ENCODE measurements around the gene FCHSD2.
"Not testable (repeated sequence)": the region's sequence is repeated elsewhere in the genome, so short reads cannot be mapped to it uniquely, and the experiment has no call there.

FCHSD2 gene

GRCh38 chr11:72867970-72868369, 274.1 kb downstream of the FCHSD2 start:
- DNase-seq (ENCODE audit: low spot score) = no peak

GRCh38 chr11:72864702-72865655, 277.1 kb downstream of the FCHSD2 start:
- DNase-seq (ENCODE audit: low spot score) = no peak

DNA sequence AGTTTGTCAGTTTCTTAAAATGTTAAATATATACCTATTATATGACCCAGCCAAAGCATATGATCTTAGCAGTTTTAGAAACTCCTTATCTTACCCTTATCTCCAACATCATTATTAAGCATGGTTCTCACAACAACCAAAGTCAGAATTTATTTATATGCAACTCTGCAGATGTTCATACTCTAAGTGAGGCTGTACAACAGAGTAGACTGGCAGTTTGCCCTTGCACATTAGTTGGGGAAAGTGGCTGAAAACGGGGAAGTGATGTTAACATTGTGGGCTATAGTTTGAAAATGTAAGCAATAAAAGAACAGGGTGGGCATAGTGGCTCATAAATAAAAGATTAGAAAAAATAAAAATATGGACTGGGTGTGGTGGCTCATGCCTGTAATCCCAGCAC, 278.2 kb downstream of the FCHSD2 start:
- no peak for DNase-seq (ENCODE audit: low spot score)

DNA sequence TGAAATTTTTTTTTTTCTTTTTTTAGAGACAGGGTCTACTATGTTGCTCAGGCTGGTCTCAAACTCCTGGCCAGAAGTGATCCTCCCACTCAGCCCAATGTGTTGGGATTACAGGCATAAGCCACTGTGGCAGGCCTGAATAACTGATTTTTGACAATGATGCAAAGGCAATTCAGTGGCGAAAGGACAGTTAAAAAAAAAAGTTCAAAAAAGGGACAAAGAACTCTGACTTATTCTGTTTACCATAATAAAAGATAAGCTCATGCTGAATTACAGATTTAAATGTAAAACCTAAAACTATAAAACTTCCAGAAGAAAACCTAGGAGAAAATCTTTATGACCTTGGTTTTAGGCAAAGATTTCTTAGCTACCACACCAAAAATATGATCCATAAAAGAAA, 279.0 kb downstream of the FCHSD2 start:
- no peak for DNase-seq (ENCODE audit: low spot score)

- DNase-seq (ENCODE audit: low spot score) = no peak
Observed at GRCh38 chr11:72860592-72860991, 281.5 kb downstream of the FCHSD2 start.

- no peak for DNase-seq (ENCODE audit: low spot score)
Observed at GRCh38 chr11:72860010-72860409, 282.1 kb downstream of the FCHSD2 start.

DNA sequence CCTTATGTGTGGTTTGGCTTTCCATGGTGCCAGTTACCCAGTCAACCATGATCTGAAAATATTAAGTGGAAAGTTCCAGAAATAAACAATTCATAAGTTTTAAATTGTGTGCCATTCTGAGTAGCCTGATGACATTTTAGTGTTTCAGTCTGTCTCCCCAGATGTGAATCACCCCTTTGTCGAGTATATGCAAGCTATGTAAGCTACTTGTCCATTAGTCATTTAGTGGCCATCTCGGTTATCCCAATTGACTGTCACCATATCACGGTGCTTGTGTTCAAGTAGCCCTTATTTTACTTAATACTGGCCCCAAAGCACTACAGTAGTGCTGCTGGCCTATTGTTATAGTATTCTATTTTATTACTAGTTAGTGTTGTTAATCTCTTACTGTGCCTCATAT, 283.0 kb downstream of the FCHSD2 start:
- DNase-seq (ENCODE audit: low spot score) = no peak

GRCh38 chr11:72858267-72858666, 283.9 kb downstream of the FCHSD2 start:
- not testable (repeated sequence) for DNase-seq (ENCODE audit: low spot score)

DNA sequence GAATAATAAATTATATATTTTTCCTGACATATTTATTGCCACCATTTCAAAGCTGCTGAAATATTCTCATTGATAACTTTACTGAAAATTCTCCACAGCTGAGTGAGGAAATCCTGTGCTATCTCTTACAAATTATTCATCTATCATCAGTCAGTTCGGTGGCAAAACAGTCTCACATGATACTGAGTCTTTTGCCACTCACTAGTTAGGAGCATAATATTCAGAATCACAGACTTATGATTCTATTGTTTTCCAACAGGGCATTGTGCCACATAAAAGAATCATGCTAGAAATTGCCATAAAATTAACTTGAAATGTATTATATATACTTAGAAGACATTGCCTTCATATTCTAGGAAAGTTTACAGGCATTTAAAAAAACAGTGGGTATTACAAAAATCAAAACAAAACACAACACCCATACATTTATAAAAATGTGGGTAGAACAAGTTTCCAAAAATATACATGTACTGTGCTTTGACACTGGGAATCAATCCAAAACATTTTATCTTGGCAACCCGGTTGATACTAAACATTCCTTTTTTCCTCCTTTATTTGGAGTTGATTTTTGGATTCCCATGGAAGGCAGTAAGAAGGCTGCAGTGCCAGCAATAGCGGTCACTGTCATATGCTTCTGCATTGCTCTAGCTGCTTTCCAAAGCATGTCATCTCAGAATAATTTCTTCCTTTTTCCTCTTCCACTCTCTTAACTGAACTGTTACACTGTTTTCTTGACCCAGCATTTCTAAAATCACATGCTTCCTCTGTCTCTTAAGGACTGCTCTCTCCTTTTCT, 285.4 kb downstream of the FCHSD2 start:
- no peak for DNase-seq (ENCODE audit: low spot score)

DNA sequence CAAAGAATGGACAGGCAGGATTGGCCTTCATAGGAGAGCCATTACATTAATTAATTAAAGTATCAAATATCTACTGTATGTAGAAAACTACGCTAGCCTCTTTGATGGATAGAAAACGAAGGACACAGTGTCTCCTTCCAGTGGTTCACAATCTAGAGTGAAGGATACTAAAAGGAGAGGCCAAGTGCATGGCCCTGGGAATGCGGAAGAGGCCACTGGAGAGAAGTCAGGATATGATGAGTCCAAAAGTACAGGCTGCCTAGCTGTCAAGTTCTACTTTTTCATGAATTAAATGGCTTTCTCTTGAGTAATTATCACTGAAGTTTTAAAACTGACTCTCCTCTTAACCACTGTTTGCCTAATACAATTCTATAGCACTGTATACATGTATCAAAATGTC, 286.1 kb downstream of the FCHSD2 start:
- DNase-seq (ENCODE audit: low spot score) = no peak

DNA sequence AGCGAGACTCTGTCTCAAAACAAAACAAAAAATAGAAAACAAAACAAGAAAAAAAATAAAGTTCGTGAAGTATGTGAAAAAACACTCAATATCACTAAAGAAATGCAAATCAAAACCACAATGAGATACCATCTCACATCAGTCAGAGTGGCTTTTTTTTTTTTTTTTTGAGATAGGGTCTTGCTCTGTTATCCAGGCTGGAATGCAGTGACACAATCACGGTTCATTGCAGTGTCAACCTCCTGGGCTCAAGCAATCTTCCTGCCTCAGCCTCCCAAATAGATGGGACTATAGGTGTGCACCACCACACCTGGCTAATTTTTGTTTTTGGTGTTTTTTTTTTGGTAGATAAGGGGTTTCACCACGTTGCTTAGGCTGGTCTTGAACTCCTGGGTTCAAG, 290.4 kb downstream of the FCHSD2 start:
- no peak for DNase-seq (ENCODE audit: low spot score)

GRCh38 chr11:72850832-72851231, 291.3 kb downstream of the FCHSD2 start:
- DNase-seq (ENCODE audit: low spot score) = no peak

GRCh38 chr11:72848846-72849466, 293.2 kb downstream of the FCHSD2 start:
- no peak for DNase-seq (ENCODE audit: low spot score)

DNA sequence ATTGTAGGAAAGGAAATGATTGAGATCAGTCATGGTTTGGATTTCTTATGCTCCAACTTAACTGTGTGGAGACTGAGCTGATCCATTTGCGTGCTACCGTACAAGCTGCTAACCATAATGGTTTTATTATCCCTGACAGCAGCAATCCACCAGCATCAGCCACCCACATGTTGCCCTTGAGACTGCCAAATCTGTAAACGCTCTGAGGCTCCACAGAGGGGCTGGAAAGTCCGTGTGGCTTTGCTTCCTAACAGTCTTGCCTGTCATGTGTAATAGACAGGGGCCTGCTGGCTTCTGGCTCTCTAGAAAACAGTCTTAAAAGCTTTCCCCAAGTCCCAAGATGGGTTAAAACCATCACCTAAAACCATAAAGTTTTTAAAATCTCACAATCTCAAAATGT, 297.8 kb downstream of the FCHSD2 start:
- no peak for DNase-seq (ENCODE audit: low spot score)

DNA sequence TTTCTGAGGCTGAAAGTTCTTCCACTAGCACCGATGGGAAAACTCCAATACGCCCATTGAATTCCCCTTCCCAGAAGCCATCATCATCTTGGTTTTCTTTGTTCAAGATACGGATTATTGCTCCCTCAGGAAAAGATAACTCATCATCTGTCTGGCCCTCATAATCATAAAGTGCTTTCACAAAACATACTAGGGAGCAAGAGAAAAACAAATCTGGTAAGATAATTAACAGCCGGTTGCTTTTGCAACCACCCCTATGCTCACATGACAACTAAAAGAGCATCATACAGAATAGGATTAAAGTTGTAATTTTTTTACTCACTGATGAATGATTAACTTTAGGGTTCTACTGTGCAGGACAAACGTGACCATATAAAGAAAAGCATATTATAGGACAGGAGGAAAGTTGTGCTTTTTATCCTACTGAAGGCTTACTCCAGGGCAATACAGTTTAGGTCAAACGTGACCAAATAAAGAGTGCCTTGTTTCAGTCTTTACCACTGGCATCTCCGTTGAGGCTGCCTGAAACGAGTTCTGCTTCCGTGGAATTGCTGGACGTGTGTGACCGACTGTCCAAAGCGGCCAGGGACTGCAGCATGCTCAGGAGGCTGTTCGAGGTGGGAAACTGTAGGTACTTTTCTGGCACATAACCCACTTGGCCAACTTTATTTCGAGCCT, 299.3 kb downstream of the FCHSD2 start:
- no peak for DNase-seq (ENCODE audit: low spot score)

DNA sequence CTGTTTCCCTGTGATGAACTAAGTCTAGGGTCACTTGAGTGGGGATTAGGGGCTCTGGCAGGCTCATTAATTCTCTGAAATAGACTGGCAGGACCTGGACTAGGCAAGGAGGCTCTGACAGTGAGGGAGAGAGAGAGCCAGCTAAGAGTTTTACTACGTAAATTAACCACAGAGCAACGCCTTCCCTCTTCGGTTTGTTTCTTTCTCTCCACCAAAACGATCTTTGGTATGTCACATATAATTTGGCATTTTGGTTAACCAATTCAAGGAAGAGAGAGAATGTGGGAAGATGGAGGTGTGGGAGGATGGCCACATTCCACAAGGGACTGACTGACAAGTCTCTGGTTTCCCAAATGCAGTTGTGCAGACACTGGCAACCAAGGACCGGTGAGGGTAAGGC, 300.0 kb downstream of the FCHSD2 start:
- no peak for DNase-seq (ENCODE audit: low spot score)

DNA sequence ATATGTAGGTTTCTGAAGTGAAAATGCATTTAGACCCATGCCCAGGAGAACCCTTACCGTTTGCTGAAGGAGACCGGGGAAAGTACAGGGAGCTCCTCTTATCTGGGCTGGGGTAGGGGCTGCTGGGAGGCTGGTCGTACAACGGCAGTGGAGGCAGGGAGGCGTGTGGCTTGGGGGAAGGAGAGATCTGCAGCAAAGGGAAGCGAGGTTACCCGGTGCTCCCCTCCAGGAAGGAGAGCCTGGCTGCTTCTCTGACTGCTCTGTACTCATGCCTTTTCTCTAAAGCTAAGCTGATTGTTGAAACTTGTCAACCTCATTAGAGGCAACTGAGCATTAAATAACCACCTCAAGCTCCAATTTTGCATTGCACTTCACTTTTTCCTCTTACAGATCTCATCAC, 300.7 kb downstream of the FCHSD2 start:
- DNase-seq (ENCODE audit: low spot score) = no peak

DNA sequence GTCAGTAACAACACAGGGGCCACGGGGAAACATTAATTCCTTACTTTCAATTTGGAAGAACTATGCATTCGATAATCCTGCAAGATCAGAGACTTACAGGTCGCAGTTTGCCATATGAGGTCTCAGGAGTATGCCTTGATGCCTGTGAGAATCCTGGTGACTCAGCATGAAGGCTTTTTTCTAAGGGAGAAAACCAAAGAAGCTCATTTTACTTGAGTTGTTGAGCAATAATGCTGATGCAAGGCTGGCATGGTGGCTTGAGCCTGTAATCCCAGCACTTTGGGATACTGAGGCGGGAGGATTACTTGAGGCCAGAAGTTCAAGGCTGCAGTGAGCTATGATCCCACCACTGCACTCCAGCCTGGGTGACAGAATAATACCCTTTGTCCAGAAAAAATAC, 301.3 kb downstream of the FCHSD2 start:
- no peak for DNase-seq (ENCODE audit: low spot score)

DNA sequence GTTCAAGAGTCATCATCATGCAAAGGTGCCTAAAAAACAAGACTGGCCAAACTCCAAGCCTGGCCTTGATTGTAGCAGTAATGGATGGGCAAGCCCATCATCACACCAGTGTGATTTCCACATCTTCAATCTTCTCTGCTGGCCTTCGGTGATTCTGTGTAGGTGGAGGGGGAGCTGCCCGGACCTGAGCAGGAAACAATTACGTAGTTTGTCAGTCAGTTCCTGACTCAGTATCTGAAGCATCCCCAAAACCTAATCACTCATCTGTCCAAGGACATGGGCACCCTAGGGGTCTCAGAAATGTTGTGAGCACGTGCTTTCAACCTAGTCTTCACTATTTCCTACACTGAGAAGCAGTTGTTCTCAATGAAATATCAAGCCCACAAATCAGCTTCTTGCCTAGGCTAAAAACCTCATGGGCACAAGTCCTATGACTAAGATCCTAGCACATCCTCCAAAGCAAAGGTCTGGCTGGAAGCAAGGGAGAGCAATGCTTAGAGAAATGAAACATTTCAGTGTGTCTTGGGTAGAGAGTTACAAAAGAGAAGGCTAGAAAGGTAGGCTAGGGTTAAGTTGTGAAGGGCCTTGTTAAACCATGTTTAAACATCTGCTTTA, 303.3 kb downstream of the FCHSD2 start:
- DNase-seq (ENCODE audit: low spot score) = no peak

DNA sequence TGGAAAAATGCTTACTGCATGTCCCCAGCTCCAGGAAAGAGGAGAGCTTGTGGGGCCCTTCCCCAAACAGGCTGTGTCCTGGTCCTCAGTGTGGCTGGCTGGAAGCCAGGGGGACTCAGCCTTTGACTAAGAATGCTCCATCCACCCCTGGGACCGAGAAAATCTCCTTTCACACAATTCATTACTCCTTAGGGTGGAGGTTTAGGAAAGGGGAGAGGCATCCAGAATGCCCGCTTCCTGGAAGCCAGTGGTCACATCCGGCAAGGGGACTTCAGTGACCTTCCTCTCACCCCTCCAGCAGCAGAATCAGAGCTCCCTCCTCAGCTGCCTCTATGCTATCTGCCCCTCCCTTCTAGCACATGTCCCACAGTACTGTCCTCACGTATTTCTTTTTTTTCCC, 306.0 kb downstream of the FCHSD2 start:
- DNase-seq (ENCODE audit: low spot score) = no peak

- no peak for DNase-seq (ENCODE audit: low spot score)
Observed at GRCh38 chr11:72834905-72835304, 307.2 kb downstream of the FCHSD2 start.
